ENCODE results near the gene CENPT. TPM values are rescaled to one million over a fixed set of nuclear protein-coding genes. Genes with fewer than 3 reads are reported as not detected.

The CENPT gene
- total RNA-seq, 1 donor from 2014 or later = 153 TPM

DNA sequence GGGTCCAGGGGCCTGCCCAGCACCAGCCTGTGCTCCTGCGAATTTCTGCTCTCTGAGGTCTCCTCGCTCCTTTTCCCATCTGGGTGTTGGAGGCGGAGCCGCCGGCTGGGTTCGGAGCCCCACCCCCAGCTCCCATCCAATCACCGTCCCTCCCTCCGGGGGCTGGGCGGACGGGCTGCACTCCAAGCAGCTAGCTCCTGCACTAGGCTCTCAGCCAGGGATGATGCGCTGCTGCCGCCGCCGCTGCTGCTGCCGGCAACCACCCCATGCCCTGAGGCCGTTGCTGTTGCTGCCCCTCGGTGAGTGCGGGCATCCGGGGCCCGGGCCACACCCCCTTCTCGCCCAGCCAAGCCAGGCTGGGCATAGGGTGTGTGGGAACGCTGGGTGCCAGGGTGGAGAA lies 37.2 kb upstream of the CENPT start, which contains the start of gene NRN1L:
Gene NRN1L (plus strand): TSS at position 202 of the 400 bp plus-strand sequence. CDS start 19 bp downstream, at position 221.
- Mint-ChIP-seq H3K27me3 (ENCODE audit: unreplicated experiment) (peaks cover 5% of the 10 kb centered on the region), H3K36me3 (ENCODE audit: unreplicated experiment) (no peaks in the 10 kb centered on the region), H3K27ac (ENCODE audit: unreplicated experiment) (peak within 1 kb of the TSS; percentile 34), H3K4me1 (ENCODE audit: low read depth, unreplicated experiment) (peaks cover 7% of the 10 kb centered on the region), H3K4me3 (ENCODE audit: unreplicated experiment) (peak within 1 kb of the TSS; percentile 10), H3K9me3 (ENCODE audit: unreplicated experiment) (peaks cover 6% of the 10 kb centered on the region)
- peak; percentile 93 for DNase-seq
- TF ChIP-seq, protein P1, sequence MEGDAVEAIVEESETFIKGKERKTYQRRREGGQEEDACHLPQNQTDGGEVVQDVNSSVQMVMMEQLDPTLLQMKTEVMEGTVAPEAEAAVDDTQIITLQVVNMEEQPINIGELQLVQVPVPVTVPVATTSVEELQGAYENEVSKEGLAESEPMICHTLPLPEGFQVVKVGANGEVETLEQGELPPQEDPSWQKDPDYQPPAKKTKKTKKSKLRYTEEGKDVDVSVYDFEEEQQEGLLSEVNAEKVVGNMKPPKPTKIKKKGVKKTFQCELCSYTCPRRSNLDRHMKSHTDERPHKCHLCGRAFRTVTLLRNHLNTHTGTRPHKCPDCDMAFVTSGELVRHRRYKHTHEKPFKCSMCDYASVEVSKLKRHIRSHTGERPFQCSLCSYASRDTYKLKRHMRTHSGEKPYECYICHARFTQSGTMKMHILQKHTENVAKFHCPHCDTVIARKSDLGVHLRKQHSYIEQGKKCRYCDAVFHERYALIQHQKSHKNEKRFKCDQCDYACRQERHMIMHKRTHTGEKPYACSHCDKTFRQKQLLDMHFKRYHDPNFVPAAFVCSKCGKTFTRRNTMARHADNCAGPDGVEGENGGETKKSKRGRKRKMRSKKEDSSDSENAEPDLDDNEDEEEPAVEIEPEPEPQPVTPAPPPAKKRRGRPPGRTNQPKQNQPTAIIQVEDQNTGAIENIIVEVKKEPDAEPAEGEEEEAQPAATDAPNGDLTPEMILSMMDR (IDR thresholded peaks at IDR 0.05; ENCODE audit: partially characterized antibody, unreplicated experiment) = no peak

DNA sequence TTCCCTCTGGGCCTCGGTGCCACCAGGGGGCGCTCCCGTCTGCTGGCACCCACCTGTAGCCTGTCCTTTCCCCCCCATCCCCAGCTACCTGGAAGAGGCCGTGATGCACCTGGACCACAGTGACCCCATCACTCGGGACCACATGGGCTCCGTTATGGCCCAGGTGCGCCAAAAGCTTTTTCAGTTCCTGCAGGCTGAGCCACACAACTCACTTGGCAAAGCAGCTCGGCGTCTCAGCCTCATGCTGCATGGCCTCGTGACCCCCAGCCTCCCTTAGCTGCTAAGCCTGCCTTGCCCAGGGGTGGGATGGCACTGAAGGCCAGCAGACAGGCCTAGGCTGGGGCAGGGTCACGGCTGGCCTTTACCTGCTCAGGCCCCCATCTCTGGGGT lies 36.4 kb upstream of the CENPT start:
- H3K4me3 Mint-ChIP-seq (ENCODE audit: unreplicated experiment) = no peak overlapping the region
- H3K27me3 Mint-ChIP-seq (ENCODE audit: unreplicated experiment) = peaks cover 5% of the 10 kb centered on the region
- H3K9me3 Mint-ChIP-seq (ENCODE audit: unreplicated experiment) = peaks cover 8% of the 10 kb centered on the region
- peaks cover 7% of the 10 kb centered on the region for H3K4me1 Mint-ChIP-seq (ENCODE audit: low read depth, unreplicated experiment)
- peak; percentile 75 for DNase-seq
- TF ChIP-seq, protein P1 (IDR thresholded peaks at IDR 0.05; ENCODE audit: partially characterized antibody, unreplicated experiment) = peak; percentile 93
- no peak overlapping the region for H3K27ac Mint-ChIP-seq (ENCODE audit: unreplicated experiment)
- no peaks in the 10 kb centered on the region for H3K36me3 Mint-ChIP-seq (ENCODE audit: unreplicated experiment)

DNA sequence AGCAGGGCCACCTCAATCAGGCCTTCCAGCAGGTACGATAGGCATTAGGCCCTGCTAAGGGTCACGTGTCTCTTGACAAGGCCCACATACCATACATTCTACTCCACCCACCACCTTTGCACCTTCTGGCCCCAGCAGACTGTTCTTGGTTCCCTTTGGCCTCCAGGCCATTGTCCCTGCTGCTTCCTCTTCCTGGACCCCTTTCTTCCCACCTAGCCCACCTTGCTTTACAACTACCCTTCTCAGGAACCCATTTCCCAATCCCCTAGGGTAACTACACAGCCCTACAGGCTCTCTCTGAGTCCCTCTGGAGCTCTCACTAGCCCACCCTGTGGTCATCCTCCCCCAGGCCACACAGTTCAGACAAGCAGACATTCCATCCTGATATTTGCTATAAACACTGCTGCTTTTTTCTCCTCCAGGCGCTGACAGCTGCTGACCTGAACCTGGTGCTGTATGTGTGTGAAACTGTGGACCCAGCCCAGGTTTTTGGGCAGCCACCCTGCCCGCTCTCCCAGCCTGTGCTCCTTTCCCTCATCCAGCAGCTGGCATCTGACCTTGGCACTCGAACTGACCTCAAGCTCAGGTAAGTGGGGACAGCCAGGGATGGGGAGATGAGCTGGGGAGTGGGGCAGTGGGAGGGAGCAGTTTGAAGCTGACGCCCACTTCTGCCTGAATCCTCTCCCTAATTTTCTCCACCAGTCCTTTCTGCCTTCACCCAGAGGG lies 35.8 kb upstream of the CENPT start:
- Mint-ChIP-seq H3K27ac (ENCODE audit: unreplicated experiment) (no peak overlapping the region), H3K36me3 (ENCODE audit: unreplicated experiment) (no peaks in the 10 kb centered on the region), H3K4me1 (ENCODE audit: low read depth, unreplicated experiment) (peaks cover 7% of the 10 kb centered on the region), H3K4me3 (ENCODE audit: unreplicated experiment) (no peak overlapping the region), H3K9me3 (ENCODE audit: unreplicated experiment) (peaks cover 8% of the 10 kb centered on the region), H3K27me3 (ENCODE audit: unreplicated experiment) (peaks cover 5% of the 10 kb centered on the region)
- TF ChIP-seq, protein P1 (IDR thresholded peaks at IDR 0.05; ENCODE audit: partially characterized antibody, unreplicated experiment) = no peak
- DNase-seq = no peak

DNA sequence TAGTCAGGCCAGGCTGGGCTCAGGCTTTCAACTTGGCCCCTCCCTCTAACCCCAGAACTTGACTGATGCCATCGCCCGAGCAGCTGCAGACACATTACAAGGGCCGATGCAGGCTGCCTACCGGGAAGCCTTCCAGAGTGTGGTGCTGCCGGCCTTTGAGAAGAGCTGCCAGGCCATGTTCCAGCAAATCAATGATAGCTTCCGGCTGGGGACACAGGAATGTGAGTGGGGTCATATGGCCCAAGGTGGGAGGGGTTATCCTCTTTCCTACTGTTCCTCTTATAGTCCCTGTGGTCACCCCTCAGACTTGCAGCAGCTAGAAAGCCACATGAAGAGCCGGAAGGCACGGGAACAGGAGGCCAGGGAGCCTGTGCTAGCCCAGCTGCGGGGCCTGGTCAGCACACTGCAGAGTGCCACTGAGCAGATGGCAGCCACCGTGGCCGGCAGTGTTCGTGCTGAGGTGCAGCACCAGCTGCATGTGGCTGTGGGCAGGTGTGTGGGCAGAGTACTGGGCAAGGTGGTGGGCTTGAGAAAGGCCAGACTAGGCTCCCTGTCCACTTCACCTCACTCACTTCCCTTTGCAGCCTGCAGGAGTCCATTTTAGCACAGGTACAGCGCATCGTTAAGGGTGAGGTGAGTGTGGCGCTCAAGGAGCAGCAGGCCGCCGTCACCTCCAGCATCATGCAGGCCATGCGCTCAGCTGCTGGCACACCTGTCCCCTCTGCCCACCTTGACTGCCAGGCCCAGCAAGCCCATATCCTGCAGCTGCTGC lies 35.1 kb upstream of the CENPT start:
- peaks cover 7% of the 10 kb centered on the region for H3K4me1 Mint-ChIP-seq (ENCODE audit: low read depth, unreplicated experiment)
- peaks cover 5% of the 10 kb centered on the region for H3K27me3 Mint-ChIP-seq (ENCODE audit: unreplicated experiment)
- H3K36me3 Mint-ChIP-seq (ENCODE audit: unreplicated experiment) = no peaks in the 10 kb centered on the region
- peaks cover 8% of the 10 kb centered on the region for H3K9me3 Mint-ChIP-seq (ENCODE audit: unreplicated experiment)
- H3K27ac Mint-ChIP-seq (ENCODE audit: unreplicated experiment) = no peak overlapping the region
- TF ChIP-seq, protein P1 (IDR thresholded peaks at IDR 0.05; ENCODE audit: partially characterized antibody, unreplicated experiment) = no peak
- no peak overlapping the region for H3K4me3 Mint-ChIP-seq (ENCODE audit: unreplicated experiment)
- no peak for DNase-seq

All from glutamatergic neuron (in vitro differentiated cells).